IPS-20b (cell line): Measurements from ENCODE around the gene CD72.

Experiments
- H3K27ac ChIP-seq: one replicate; pipeline ENCODE4 v1.5.1; 2013; ENCODE audit warnings: low read length
- H3K27me3 ChIP-seq: 2 replicates; pipeline ENCODE4 v1.6.1; 2013; ENCODE audit warnings: mild to moderate bottlenecking, low read length, inconsistent platforms; ENCODE audit not compliant: insufficient read depth
- H3K36me3 ChIP-seq: 2 replicates; pipeline ENCODE4 v1.6.1; 2013; ENCODE audit warnings: low read depth, mild to moderate bottlenecking, inconsistent platforms, low read length, moderate library complexity; ENCODE audit not compliant: insufficient read depth
- H3K4me1 ChIP-seq: 2 replicates; pipeline ENCODE4 v1.6.1; 2013; ENCODE audit warnings: mild to moderate bottlenecking, control low read depth, inconsistent platforms, low read length, moderate library complexity; ENCODE audit not compliant: insufficient read depth
- H3K4me3 ChIP-seq: 2 replicates; pipeline ENCODE4 v1.5.1; 2013; ENCODE audit warnings: mild to moderate bottlenecking, low read length, inconsistent platforms
- H3K9ac ChIP-seq: 2 replicates; pipeline ENCODE4 v1.6.1; 2013; ENCODE audit warnings: low read depth, mild to moderate bottlenecking, inconsistent platforms, low read length, moderate library complexity
- H3K9me3 ChIP-seq: 2 replicates; pipeline ENCODE4 v1.6.1; 2013; ENCODE audit warnings: mild to moderate bottlenecking, low read depth, low read length, inconsistent platforms; ENCODE audit not compliant: insufficient read depth

CD72 gene

DNA sequence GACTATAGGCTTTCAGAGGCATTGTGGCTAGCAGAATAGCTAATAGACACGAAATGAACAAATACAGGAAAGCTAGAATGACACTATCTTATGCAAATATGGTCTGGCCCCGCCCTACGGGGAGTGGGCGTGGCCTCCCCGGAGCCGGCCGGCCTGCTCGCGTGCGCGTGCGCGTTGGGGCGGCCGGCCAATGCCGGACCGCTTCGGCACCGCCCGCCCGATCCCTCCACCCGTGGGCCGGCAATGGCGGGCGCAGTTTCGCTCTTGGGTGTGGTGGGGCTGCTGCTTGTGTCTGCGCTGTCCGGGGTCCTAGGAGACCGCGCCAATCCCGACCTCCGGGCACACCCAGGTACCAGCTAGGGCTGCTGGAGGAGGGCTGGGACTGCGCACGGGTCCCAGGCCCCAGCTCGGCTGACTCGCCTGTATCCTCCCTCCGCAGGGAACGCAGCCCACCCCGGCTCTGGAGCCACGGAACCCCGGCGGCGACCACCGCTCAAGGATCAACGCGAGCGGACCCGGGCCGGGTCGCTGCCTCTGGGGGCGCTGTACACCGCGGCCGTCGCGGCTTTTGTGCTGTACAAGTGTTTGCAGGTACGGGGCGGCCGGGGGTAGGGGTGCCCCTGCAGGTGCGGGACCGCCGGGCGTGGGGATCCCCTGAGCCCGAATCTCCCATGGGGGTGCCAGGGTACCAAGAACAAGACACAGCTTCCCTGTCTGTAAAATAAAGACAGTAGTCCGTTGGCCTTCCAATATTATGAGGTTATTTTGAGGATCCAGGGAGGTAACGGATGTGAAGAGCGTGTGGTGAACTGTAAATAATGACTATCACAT is 40.1 kb upstream of the CD72 start, which contains the start of gene CCDC107:
CCDC107 (plus strand) TSS at position 156 of the 831 bp plus-strand sequence; CDS start at position 244, 88 bp downstream.
- peaks cover 13% of the 10 kb centered on the region for H3K27me3 ChIP-seq
- peaks cover 4% of the 10 kb centered on the region; the same call in 1 of the 2 replicates for H3K4me1 ChIP-seq
- peak within 1 kb of the TSS; percentile 93 for H3K27ac ChIP-seq
- no peaks in the 10 kb centered on the region for H3K9me3 ChIP-seq
- H3K4me3 ChIP-seq: peak within 1 kb of the TSS; percentile 89
- H3K9ac ChIP-seq: peak within 1 kb of the TSS; percentile 87
- H3K36me3 ChIP-seq: peaks cover 34% of the 10 kb centered on the region

- peaks cover 4% of the 10 kb centered on the region; the same call in 1 of the 2 replicates for H3K4me1 ChIP-seq
- peaks cover 27% of the 10 kb centered on the region for H3K36me3 ChIP-seq
- H3K9ac ChIP-seq: peak within 1 kb of the TSS; percentile 87
- H3K4me3 ChIP-seq: peak within 1 kb of the TSS; percentile 89
- H3K27ac ChIP-seq: peak within 1 kb of the TSS; percentile 93
- peaks cover 13% of the 10 kb centered on the region for H3K27me3 ChIP-seq
- no peaks in the 10 kb centered on the region for H3K9me3 ChIP-seq
Measured at GRCh38 chr9:35657546-35658136, 39.4 kb upstream of the CD72 start, which contains the start of gene RMRP. RMRP (minus strand) TSS chr9:35658019.

- peaks cover 21% of the 10 kb centered on the region for H3K36me3 ChIP-seq
- peak overlapping the region; percentile 89 for H3K4me3 ChIP-seq
- H3K4me1 ChIP-seq: peaks cover 4% of the 10 kb centered on the region; the same call in 1 of the 2 replicates
- peaks cover 13% of the 10 kb centered on the region for H3K27me3 ChIP-seq
- no peaks in the 10 kb centered on the region for H3K9me3 ChIP-seq
- H3K27ac ChIP-seq: no peak overlapping the region
- H3K9ac ChIP-seq: peak overlapping the region; percentile 87
Measured at GRCh38 chr9:35656831-35657545, 38.8 kb upstream of the CD72 start.

- Histone ChIP-seq H3K9ac (no peak overlapping the region), H3K4me3 (no peak overlapping the region), H3K27me3 (peaks cover 13% of the 10 kb centered on the region), H3K27ac (no peak overlapping the region), H3K4me1 (peaks cover 4% of the 10 kb centered on the region; the same call in 1 of the 2 replicates), H3K36me3 (peaks cover 14% of the 10 kb centered on the region), H3K9me3 (no peaks in the 10 kb centered on the region)
Measured at GRCh38 chr9:35656348-35656747, 38.1 kb upstream of the CD72 start.

DNA sequence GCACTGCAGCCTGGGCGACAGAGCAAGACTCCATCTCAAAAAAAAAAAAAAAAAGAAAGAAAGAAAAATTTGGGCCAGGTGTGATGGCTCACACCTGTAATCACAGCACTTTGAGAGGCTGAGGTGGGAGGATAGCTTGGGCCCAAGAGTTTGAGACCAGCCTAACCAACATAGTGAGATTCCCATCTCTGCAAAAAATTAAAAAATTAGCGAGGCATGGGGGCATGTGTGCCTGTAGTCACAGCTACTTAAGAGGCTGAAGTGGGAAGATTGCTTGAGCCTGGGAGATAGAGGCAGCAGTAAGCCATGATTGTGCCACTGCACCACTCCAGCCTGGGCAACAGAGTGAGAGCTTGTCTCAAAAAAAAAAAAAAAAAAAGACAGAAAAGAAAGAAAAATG is 35.4 kb upstream of the CD72 start:
- Histone ChIP-seq H3K9ac (no peak overlapping the region), H3K9me3 (no peaks in the 10 kb centered on the region), H3K27ac (no peak overlapping the region), H3K36me3 (no peaks in the 10 kb centered on the region), H3K4me1 (peaks cover 5% of the 10 kb centered on the region; the same call in 1 of the 2 replicates), H3K27me3 (peaks cover 13% of the 10 kb centered on the region), H3K4me3 (no peak overlapping the region)

GRCh38 chr9:35652829-35653209 is 34.6 kb upstream of the CD72 start:
- Histone ChIP-seq H3K27me3 (peaks cover 15% of the 10 kb centered on the region), H3K36me3 (no peaks in the 10 kb centered on the region), H3K4me1 (peaks cover 5% of the 10 kb centered on the region; the same call in 1 of the 2 replicates), H3K9ac (no peak overlapping the region), H3K27ac (no peak overlapping the region), H3K9me3 (no peaks in the 10 kb centered on the region), H3K4me3 (no peak overlapping the region)

DNA sequence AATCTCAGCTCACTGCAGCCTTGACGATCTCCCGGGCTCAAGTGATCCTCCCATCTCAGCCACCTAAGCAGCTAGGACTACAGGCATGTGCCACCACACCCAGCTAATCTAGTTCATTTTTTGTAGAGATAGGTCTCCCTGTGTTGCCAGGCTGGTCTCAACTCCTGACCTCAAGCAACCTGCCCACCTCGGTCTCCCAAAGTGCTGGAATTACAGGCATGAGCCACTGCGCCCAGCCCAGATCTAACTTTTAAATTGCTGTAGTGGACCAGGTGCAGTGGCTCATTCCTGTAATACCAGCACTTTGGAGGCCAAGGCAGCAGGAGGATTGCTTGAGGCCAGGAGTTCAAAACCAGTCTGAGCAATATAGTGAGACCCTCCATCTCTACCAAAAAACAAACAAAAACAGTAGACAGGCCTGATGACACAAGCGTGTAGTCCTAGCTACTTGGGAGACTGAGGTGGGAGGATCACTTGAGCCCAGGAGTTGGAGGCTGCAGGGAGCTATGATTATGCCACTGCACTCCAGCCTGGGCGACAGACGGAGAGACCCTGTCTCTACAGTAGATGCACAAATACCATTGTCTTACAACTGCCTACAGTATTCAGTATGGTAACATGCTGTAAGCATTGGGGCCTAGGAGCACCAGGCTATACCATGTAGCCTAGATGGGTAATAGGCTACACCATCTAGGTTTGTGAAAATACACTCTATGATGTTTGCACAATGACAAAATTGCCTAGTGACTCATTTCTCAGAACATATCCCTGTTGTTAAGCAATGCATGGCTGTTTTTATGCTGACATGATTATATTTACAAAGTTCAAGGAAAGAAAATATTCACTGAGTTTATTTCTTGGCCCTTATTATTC is 34.0 kb upstream of the CD72 start:
- Histone ChIP-seq H3K36me3 (no peaks in the 10 kb centered on the region), H3K27me3 (peaks cover 20% of the 10 kb centered on the region), H3K9me3 (no peaks in the 10 kb centered on the region), H3K27ac (no peak overlapping the region), H3K4me1 (peaks cover 7% of the 10 kb centered on the region; the same call in 1 of the 2 replicates), H3K4me3 (no peak overlapping the region), H3K9ac (no peak overlapping the region)

DNA sequence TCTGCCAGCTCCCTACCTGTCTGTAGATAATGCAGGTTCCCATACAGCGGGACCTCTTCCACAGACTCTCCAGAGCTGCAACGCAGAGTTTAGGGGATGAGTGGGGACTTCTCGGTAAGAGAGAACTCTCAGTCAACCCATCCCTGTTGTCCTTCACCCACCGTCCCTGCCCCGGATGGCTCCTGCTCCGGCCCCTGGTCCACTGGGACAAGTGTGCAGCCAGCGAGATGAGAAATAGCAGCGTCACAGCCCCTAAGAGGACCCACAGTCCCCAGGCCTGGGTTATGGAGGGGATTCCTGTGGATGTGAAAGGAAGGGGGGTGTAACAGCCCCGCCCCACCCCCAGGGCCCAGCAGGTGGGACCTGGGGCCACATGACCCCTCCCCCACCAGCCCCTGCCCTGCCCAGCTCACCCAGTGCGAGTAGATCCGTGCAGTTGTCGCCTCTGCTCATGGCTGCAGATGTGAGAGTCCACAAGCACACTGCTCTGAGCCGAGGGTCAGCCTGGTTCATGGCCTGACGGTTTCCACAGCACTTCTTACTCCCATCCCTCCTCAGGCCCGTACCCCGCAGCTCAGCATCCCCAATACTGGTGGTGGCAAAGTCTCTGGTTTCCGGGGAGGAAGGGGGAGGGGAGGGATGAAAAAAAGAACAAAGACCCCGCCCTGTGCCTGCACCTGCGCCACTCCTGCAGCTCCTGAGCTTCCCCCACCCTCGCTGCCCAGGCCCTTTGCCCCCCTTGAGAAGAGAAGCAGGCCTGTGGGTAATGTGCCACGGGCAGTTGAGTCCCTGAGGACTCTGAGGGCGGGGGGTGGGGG is 32.3 kb upstream of the CD72 start, which contains the start of gene SIT1:
SIT1 (minus strand) TSS at position 591 of the 818 bp plus-strand sequence; CDS start at position 513, 78 bp downstream.
- Histone ChIP-seq H3K4me3 (peak within 1 kb of the TSS; percentile 64; the same call in 1 of the 2 replicates), H3K9ac (peak within 1 kb of the TSS; percentile 61; the same call in 1 of the 2 replicates), H3K27me3 (peaks cover 7% of the 10 kb centered on the region; the same call in 1 of the 2 replicates), H3K36me3 (no peaks in the 10 kb centered on the region), H3K4me1 (peaks cover 7% of the 10 kb centered on the region; the same call in 1 of the 2 replicates), H3K9me3 (no peaks in the 10 kb centered on the region), H3K27ac (peak within 1 kb of the TSS; percentile 19)

- no peaks in the 10 kb centered on the region for H3K36me3 ChIP-seq
- peaks cover 7% of the 10 kb centered on the region; the same call in 1 of the 2 replicates for H3K4me1 ChIP-seq
- no peaks in the 10 kb centered on the region for H3K9me3 ChIP-seq
- H3K27me3 ChIP-seq: peaks cover 7% of the 10 kb centered on the region; the same call in 1 of the 2 replicates
- H3K4me3 ChIP-seq: peak overlapping the region; percentile 64; the same call in 1 of the 2 replicates
- peak overlapping the region; percentile 61; the same call in 1 of the 2 replicates for H3K9ac ChIP-seq
- H3K27ac ChIP-seq: peak overlapping the region; percentile 19
Measured at GRCh38 chr9:35649431-35650340, 31.5 kb upstream of the CD72 start.
